Breast epithelium (tissue), 4 donors: ENCODE data around the gene METTL13. TPM values are rescaled to one million over a fixed set of nuclear protein-coding genes. Genes with fewer than 3 reads are reported as not detected.

Experiments used
- DNase-seq, 2 donors: peaks; one replicate each; pipeline ENCODE4 v3.0.0-alpha.2; 2019; ENCODE audit warnings: low spot score in 2 of 2
- H3K27ac ChIP-seq, 2 donors: fragments of 200-600 bp; sonication (generic) in 1 of 2; one replicate each; pipeline ENCODE4 v1.5.1; 2016 to 2019; ENCODE audit warnings: mild to moderate bottlenecking in 1 of 2
- H3K27me3 ChIP-seq, 2 donors: fragments of 200-600 bp; sonication (generic) in 1 of 2; one replicate each; pipeline versions ENCODE4 v1.5.1 to v1.6.0; 2017 to 2019; ENCODE audit warnings: control low read depth in 1 of 2, mild to moderate bottlenecking in 1 of 2
- H3K36me3 ChIP-seq: fragments of 200-600 bp; one replicate; pipeline ENCODE4 v1.5.1; 2019
- H3K4me1 ChIP-seq, 2 donors: fragments of 200-600 bp; sonication (generic); one replicate each; pipeline ENCODE4 v1.5.1; 2016 to 2019; ENCODE audit warnings: control low read depth in 1 of 2
- H3K4me3 ChIP-seq, 3 donors: fragments of 200-600 bp; sonication (generic); 1 replicate in 2 of 3; 2 replicates in 1 of 3; pipeline ENCODE4 v1.5.1; 2016 to 2019; ENCODE audit warnings: mild to moderate bottlenecking in 3 of 3, moderate library complexity in 2 of 3
- H3K9me3 ChIP-seq, 2 donors: fragments of 200-600 bp; sonication (generic) in 1 of 2; one replicate each; pipeline ENCODE4 v1.5.1; 2016 to 2019; ENCODE audit warnings: control low read depth in 1 of 2
- POLR2A ChIP-seq: fragments of 450-650 bp; IDR thresholded peaks from one replicate; pipeline ENCODE4 v1.6.1; 2016; ENCODE audit warnings: antibody characterized with exemption, mild to moderate bottlenecking, moderate library complexity
- POLR2AphosphoS5 ChIP-seq, 3 donors: sonication (generic); formaldehyde crosslinking; IDR thresholded peaks; one replicate each; pipeline ENCODE4 v1.6.1; 2017; ENCODE audit warnings: antibody characterized with exemption in 3 of 3
- intact Hi-C: fragments of 100-400 bp; cut with DNase I; formaldehyde crosslinking; loops from one replicate; pipeline ENCODE4 v1.15.1; 2023; ENCODE audit warnings: low total_unique reads
- total RNA-seq, 3 donors: library from RNA; depleted of rRNA; stranded (reverse); fragments of >200 nt; gene quantifications; one replicate each; pipeline ENCODE4 v1.1.0, GENCODE V29; 2016
- TF ChIP-seq, protein P1 (sequence below), 3 donors: fragments of 450-650 bp; IDR thresholded peaks; one replicate each; pipeline ENCODE4 v1.5.1; 2016 to 2017; ENCODE audit warnings: antibody characterized with exemption in 3 of 3, mild to moderate bottlenecking in 3 of 3, moderate library complexity in 3 of 3

Gene METTL13
- total RNA-seq, 3 donors from 2014 or later, result 23.2 to 28.4 (median 27.5) TPM

DNA sequence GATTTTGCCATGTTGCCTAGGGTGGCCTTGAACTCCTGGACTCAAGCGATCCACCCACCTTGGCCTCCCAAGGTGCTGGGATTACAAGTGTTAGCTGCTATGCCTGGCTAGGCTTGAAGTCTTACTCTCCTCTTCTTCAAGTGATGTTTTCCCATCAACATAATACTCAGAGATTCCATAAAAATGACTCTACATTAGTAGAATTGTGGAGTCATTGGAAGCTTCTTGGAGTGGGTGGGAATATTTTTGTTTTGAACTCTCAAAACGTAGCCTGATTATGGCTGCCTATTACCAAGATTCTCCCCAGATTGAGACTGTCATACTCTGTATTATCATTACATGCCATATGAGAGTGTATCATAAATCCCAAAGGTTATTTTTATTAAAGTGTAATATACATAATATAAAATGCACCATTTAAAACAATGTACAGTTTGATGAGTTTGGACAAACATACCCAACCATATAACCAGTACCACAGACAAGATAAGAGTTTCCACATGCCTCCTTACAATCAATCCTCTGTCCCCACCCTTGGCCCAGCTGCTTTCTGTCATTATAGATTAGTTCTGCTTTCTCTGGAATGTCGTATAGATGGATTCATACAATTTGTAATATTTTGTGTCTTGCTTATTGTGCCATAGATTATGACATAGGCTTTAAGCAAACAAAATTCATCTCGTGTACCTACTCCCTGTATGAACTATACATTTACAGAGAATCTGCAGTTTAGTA, 51.8 kb downstream of the METTL13 start:
- no peaks in the 10 kb centered on the region for H3K4me1 ChIP-seq
- H3K27ac ChIP-seq, result no peak overlapping the region
- H3K4me3 ChIP-seq, result no peak overlapping the region
- no peak for TF ChIP-seq POLR2A
- no peak for TF ChIP-seq POLR2AphosphoS5 (IDR thresholded peaks at IDR 0.05)
- TF ChIP-seq, protein P1, sequence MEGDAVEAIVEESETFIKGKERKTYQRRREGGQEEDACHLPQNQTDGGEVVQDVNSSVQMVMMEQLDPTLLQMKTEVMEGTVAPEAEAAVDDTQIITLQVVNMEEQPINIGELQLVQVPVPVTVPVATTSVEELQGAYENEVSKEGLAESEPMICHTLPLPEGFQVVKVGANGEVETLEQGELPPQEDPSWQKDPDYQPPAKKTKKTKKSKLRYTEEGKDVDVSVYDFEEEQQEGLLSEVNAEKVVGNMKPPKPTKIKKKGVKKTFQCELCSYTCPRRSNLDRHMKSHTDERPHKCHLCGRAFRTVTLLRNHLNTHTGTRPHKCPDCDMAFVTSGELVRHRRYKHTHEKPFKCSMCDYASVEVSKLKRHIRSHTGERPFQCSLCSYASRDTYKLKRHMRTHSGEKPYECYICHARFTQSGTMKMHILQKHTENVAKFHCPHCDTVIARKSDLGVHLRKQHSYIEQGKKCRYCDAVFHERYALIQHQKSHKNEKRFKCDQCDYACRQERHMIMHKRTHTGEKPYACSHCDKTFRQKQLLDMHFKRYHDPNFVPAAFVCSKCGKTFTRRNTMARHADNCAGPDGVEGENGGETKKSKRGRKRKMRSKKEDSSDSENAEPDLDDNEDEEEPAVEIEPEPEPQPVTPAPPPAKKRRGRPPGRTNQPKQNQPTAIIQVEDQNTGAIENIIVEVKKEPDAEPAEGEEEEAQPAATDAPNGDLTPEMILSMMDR (IDR thresholded peaks at IDR 0.05), result no peak
- H3K36me3 ChIP-seq, result no peaks in the 10 kb centered on the region
- DNase-seq, result no peak
- no peaks in the 10 kb centered on the region for H3K9me3 ChIP-seq
- H3K27me3 ChIP-seq, result no peaks in the 10 kb centered on the region
- intact Hi-C loops, result no loop called here

DNA sequence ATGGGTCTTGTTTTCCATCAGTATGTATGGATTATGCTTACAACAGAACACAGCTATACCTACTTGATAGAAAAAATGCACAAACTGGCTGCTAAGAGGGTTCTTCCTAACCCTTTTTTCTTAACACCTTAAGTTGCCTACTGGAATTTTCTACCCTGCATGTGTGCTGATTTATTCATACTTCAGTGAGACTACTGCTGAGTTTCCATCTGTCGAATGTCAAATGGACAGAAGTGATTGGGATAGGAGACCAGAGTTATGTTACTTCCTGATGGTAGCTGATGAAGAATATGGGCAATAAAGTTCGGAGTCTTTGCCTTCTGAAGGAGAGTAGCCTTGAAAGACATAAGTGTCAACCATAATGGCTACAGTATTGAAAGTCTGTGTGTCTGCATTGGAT, 53.4 kb downstream of the METTL13 start:
- intact Hi-C loops, result no loop called here
- Histone ChIP-seq H3K4me1 (no peaks in the 10 kb centered on the region), H3K9me3 (peaks cover 0 to under 1% of the 10 kb centered on the region in 2 donors), H3K4me3 (no peak overlapping the region), H3K36me3 (no peaks in the 10 kb centered on the region), H3K27me3 (no peaks in the 10 kb centered on the region), H3K27ac (no peak overlapping the region)
- TF ChIP-seq POLR2AphosphoS5 (IDR thresholded peaks at IDR 0.05) (no peak), POLR2A (no peak)
- TF ChIP-seq, protein P1 (IDR thresholded peaks at IDR 0.05), result no peak
- DNase-seq, result no peak

DNA sequence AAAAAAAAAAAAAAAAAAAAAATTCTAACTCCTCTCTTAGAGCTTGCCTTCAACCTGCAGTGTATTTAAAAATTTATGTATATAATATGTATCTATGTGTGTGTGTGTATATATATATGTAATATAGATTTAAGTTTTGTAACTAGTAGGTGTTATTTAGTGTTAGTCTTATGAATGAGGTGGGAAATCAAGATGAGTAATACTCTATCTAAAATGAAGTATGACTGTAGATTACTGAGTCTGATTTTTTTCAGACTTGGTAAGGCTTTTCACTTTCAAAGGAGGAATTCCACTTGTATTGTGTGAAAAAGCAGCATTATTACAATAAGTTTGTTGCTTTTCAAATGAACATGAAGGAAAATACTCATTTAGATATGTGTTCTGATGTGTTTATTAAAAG, 54.4 kb downstream of the METTL13 start:
- no peak overlapping the region for H3K4me3 ChIP-seq
- no peak overlapping the region for H3K27ac ChIP-seq
- H3K36me3 ChIP-seq, result no peaks in the 10 kb centered on the region
- intact Hi-C loops, result no loop called here
- H3K9me3 ChIP-seq, result peaks cover 5 to 12% of the 10 kb centered on the region in 2 donors
- no peak for TF ChIP-seq POLR2AphosphoS5 (IDR thresholded peaks at IDR 0.05)
- TF ChIP-seq POLR2A, result no peak
- TF ChIP-seq, protein P1 (IDR thresholded peaks at IDR 0.05), result no peak
- H3K4me1 ChIP-seq, result no peaks in the 10 kb centered on the region
- H3K27me3 ChIP-seq, result no peaks in the 10 kb centered on the region
- DNase-seq, result no peak

DNA sequence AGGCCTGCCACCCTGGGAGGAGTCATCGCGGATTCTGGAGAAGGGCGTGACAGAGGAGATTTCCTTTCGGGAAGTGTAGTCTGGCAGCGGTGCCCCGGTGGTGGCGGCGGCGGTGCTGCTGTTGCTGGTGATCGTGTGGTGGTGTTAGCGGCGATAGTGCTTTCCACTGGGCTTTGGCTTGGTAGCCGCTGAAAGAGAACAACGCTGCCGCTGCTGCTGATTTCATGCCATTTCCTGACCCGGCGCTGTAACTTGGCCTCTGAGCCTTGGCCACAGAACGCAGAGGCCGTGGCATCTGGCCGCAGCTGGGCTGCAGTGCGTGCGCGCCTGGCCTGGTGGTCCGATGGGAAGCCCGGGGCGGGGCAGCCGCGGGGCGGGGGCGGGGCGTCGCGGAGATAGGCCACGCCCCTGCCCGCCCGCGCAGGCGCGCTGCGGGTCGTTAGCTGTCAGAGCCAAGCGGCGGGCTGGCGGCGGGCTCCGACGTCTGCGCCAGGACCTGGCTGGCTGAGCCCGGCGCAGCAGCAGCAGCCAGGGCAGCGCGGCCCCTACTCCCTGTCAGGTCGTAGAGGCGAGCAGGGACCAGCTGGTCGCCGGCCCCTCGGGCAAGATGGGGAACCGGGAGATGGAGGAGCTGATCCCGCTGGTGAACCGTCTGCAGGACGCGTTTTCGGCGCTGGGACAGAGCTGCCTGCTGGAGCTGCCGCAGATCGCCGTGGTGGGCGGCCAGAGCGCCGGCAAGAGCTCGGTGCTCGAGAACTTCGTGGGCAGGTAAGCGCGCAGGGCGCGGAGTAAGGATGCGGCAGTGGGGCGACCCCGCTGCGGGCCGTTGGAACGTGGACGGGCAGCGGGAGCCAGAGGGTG, 59.8 kb downstream of the METTL13 start, which contains the start of gene DNM3:
Gene DNM3, plus strand, starts transcription at position 449 of the 861 bp plus-strand sequence. Its CDS starts 159 bp downstream, at position 608.
- intact Hi-C loops, result loop anchor here (2.0 kb wide), 1 partner anchor 40 kb away; no protein-coding TSS in a partner anchor
- H3K4me1 ChIP-seq, result no peaks in the 10 kb centered on the region
- H3K4me3 ChIP-seq, result peak within 1 kb of the TSS; percentile 71 to 85 (median 75)
- peak; percentile 39 to 56 for DNase-seq
- no peaks in the 10 kb centered on the region for H3K36me3 ChIP-seq
- H3K27me3 ChIP-seq, result no peaks in the 10 kb centered on the region
- peaks cover 5 to 16% of the 10 kb centered on the region in 2 donors for H3K9me3 ChIP-seq
- no peak for TF ChIP-seq POLR2A
- TF ChIP-seq, protein P1 (IDR thresholded peaks at IDR 0.05), result no peak
- TF ChIP-seq POLR2AphosphoS5 (IDR thresholded peaks at IDR 0.05), result no peak
- peak within 1 kb of the TSS; percentile 52 to 61 for H3K27ac ChIP-seq
